Type B pancreatic cell (in vitro differentiated cells): Measurements from ENCODE around the gene TIGD1. TPM values are rescaled to one million over a fixed set of nuclear protein-coding genes. Genes with fewer than 3 reads are reported as not detected.

Experiments used
- DNase-seq: peaks from one replicate; pipeline ENCODE4 v3.0.0; 2021; ENCODE audit warnings: mixed read lengths; ENCODE audit not compliant: unreplicated experiment; ENCODE audit errors: extremely low spot score
- H3K27ac Mint-ChIP-seq: 2 replicates; pipeline ENCODE4 v1.8.0; 2021; ENCODE audit warnings: mild to moderate bottlenecking, mixed read lengths
- H3K27me3 Mint-ChIP-seq: 2 replicates; pipeline ENCODE4 v1.8.0; 2021; ENCODE audit warnings: mixed read lengths
- H3K36me3 Mint-ChIP-seq: 2 replicates; pipeline ENCODE4 v1.8.0; 2021; ENCODE audit warnings: mixed read lengths
- H3K4me1 Mint-ChIP-seq: one replicate; pipeline ENCODE4 v1.8.0; 2021; ENCODE audit warnings: mixed read lengths; ENCODE audit not compliant: unreplicated experiment
- H3K4me3 Mint-ChIP-seq: 2 replicates; pipeline ENCODE4 v1.8.0; 2021; ENCODE audit warnings: mild to moderate bottlenecking, mixed read lengths
- H3K9me3 Mint-ChIP-seq: 2 replicates; pipeline ENCODE4 v1.8.0; 2021; ENCODE audit warnings: mixed read lengths
- CTCF ChIP-seq: fragments of 200-600 bp; sonication (generic); conservative IDR thresholded peaks from 2 replicates; pipeline ENCODE4 v1.5.0; 2021; ENCODE audit warnings: antibody characterized with exemption, mild to moderate bottlenecking
- total RNA-seq: library from RNA; stranded (reverse); gene quantifications from 2 replicates; pipeline ENCODE4 v1.2.1, GENCODE V29; 2021; ENCODE audit warnings: low replicate concordance

The TIGD1 gene
- total RNA-seq, 1 donor from 2014 or later: 10.8 TPM

- peak; percentile 60 for DNase-seq
- Mint-ChIP-seq H3K27me3 (peaks cover 4% of the 10 kb centered on the region), H3K4me1 (peaks cover 12% of the 10 kb centered on the region), H3K4me3 (no peak overlapping the region), H3K36me3 (peaks cover under 1% of the 10 kb centered on the region), H3K27ac (no peak overlapping the region), H3K9me3 (no peaks in the 10 kb centered on the region)
- no peak for TF ChIP-seq CTCF
These were observed 9.0 kb downstream of the TIGD1 start for GRCh38 chr2:232541195-232541960.

- Mint-ChIP-seq H3K4me3 (no peak overlapping the region), H3K27ac (no peak overlapping the region), H3K9me3 (no peaks in the 10 kb centered on the region), H3K36me3 (no peaks in the 10 kb centered on the region), H3K27me3 (peaks cover 4% of the 10 kb centered on the region), H3K4me1 (peaks cover 12% of the 10 kb centered on the region)
- peak; percentile 70 for DNase-seq
- TF ChIP-seq CTCF: no peak
These were observed 9.8 kb downstream of the TIGD1 start for GRCh38 chr2:232540441-232541041.

GRCh38 chr2:232539298-232540231 is 10.8 kb downstream of the TIGD1 start, which contains the start of gene CHRNG:
CHRNG (plus strand) TSS chr2:232539692; CDS start chr2:232539748, 56 bp downstream.
- peak within 1 kb of the TSS; percentile 11 for H3K4me3 Mint-ChIP-seq
- H3K9me3 Mint-ChIP-seq: no peaks in the 10 kb centered on the region
- H3K36me3 Mint-ChIP-seq: no peaks in the 10 kb centered on the region
- peaks cover 4% of the 10 kb centered on the region for H3K27me3 Mint-ChIP-seq
- no peak for TF ChIP-seq CTCF
- peaks cover 12% of the 10 kb centered on the region for H3K4me1 Mint-ChIP-seq
- DNase-seq: peak; percentile 67
- no peak within 1 kb of the TSS for H3K27ac Mint-ChIP-seq

- peak overlapping the region; percentile 11 for H3K4me3 Mint-ChIP-seq
- peaks cover 4% of the 10 kb centered on the region for H3K27me3 Mint-ChIP-seq
- no peak for TF ChIP-seq CTCF
- no peak overlapping the region for H3K27ac Mint-ChIP-seq
- no peaks in the 10 kb centered on the region for H3K36me3 Mint-ChIP-seq
- H3K4me1 Mint-ChIP-seq: peaks cover 17% of the 10 kb centered on the region
- H3K9me3 Mint-ChIP-seq: no peaks in the 10 kb centered on the region
- DNase-seq: peak; percentile 50
These were observed 11.7 kb downstream of the TIGD1 start for GRCh38 chr2:232538671-232539070.

- Mint-ChIP-seq H3K27ac (no peak overlapping the region), H3K27me3 (peaks cover 4% of the 10 kb centered on the region), H3K4me1 (peaks cover 17% of the 10 kb centered on the region), H3K36me3 (no peaks in the 10 kb centered on the region), H3K4me3 (no peak overlapping the region), H3K9me3 (no peaks in the 10 kb centered on the region)
- no peak for DNase-seq
- no peak for TF ChIP-seq CTCF
These were observed 12.9 kb downstream of the TIGD1 start for GRCh38 chr2:232537499-232537898.
